SK-N-MC (cell line): ENCODE data around the gene SLC15A3.
"Not testable (repeated sequence)": the region's sequence is repeated elsewhere in the genome, so short reads cannot be mapped to it uniquely, and the experiment has no call there.

ENCODE experiments used
- DNase-seq: peaks from one replicate; pipeline ENCODE4 v3.0.0-alpha.2; 2011; ENCODE audit warnings: low read depth, low spot score
- H3K27ac ChIP-seq: fragments of 200-600 bp; sonication (generic); 2 replicates; pipeline ENCODE4 v1.5.1; 2016; ENCODE audit warnings: mixed run types
- H3K36me3 ChIP-seq: fragments of 200-600 bp; sonication (generic); 2 replicates; pipeline ENCODE4 v1.6.1; 2017; ENCODE audit warnings: antibody characterized with exemption, low read length, mixed read lengths; ENCODE audit not compliant: insufficient read depth
- H3K4me3 ChIP-seq: fragments of 200-600 bp; sonication (generic); 2 replicates; pipeline ENCODE4 v1.5.1; 2016
- H3K9ac ChIP-seq: fragments of 200-600 bp; sonication (generic); 2 replicates; pipeline ENCODE4 v1.8.0; 2017; ENCODE audit warnings: mixed run types, mixed read lengths; ENCODE audit not compliant: insufficient read length
- H3K9me3 ChIP-seq: fragments of 200-600 bp; sonication (generic); 2 replicates; pipeline ENCODE4 v1.6.1; 2017; ENCODE audit warnings: low read depth, mild to moderate bottlenecking, antibody characterized with exemption, low read length, moderate library complexity, mixed read lengths
- EZH2 ChIP-seq: fragments of 200-600 bp; sonication (generic); IDR thresholded peaks from one replicate; pipeline ENCODE4 v1.6.1; 2017; ENCODE audit warnings: antibody characterized with exemption
- FOXP2 ChIP-seq: optimal IDR thresholded peaks from 2 replicates; pipeline ENCODE3; 2011; ENCODE audit warnings: mild to moderate bottlenecking, moderate library complexity; ENCODE audit not compliant: insufficient read depth; ENCODE audit errors: extremely low read length, control extremely low read depth
- POLR2AphosphoS5 ChIP-seq: IDR thresholded peaks from 2 replicates; pipeline ENCODE4 v1.6.1; 2012; ENCODE audit warnings: mild to moderate bottlenecking, low read depth, low read length, borderline replicate concordance

The SLC15A3 gene

GRCh38 chr11:60981515-60981914, 29.5 kb upstream of the SLC15A3 start:
- TF ChIP-seq POLR2AphosphoS5 (no peak), FOXP2 (no peak), EZH2 (no peak)
- Histone ChIP-seq H3K4me3 (no peak overlapping the region), H3K9me3 (no peaks in the 10 kb centered on the region), H3K9ac (no peak overlapping the region), H3K27ac (no peak overlapping the region), H3K36me3 (no peaks in the 10 kb centered on the region)
- DNase-seq: no peak

GRCh38 chr11:60978546-60979380, 26.8 kb upstream of the SLC15A3 start:
- Histone ChIP-seq H3K9ac (no peak overlapping the region), H3K9me3 (no peaks in the 10 kb centered on the region), H3K4me3 (no peak overlapping the region), H3K36me3 (no peaks in the 10 kb centered on the region), H3K27ac (no peak overlapping the region)
- TF ChIP-seq POLR2AphosphoS5: no peak
- no peak for TF ChIP-seq FOXP2
- TF ChIP-seq EZH2: no peak
- DNase-seq: no peak

GRCh38 chr11:60977836-60978235, 25.9 kb upstream of the SLC15A3 start:
- Histone ChIP-seq H3K9ac (no peak overlapping the region), H3K27ac (no peak overlapping the region)

GRCh38 chr11:60977224-60977623, 25.2 kb upstream of the SLC15A3 start:
- DNase-seq: no peak
- Histone ChIP-seq H3K9ac (no peak overlapping the region), H3K9me3 (no peaks in the 10 kb centered on the region), H3K36me3 (no peaks in the 10 kb centered on the region), H3K27ac (no peak overlapping the region), H3K4me3 (no peak overlapping the region)
- TF ChIP-seq POLR2AphosphoS5: no peak
- no peak for TF ChIP-seq FOXP2
- TF ChIP-seq EZH2: no peak

More at GRCh38 chr11:60977836-60978235, 25.9 kb upstream of the SLC15A3 start:
- no peak for TF ChIP-seq EZH2
- no peak for TF ChIP-seq POLR2AphosphoS5
- no peak for TF ChIP-seq FOXP2
- Histone ChIP-seq H3K36me3 (no peaks in the 10 kb centered on the region), H3K9me3 (no peaks in the 10 kb centered on the region), H3K4me3 (no peak overlapping the region)
- DNase-seq: no peak

GRCh38 chr11:60974726-60975125, 22.8 kb upstream of the SLC15A3 start:
- Histone ChIP-seq H3K4me3 (no peak overlapping the region), H3K27ac (no peak overlapping the region), H3K9ac (no peak overlapping the region), H3K36me3 (no peaks in the 10 kb centered on the region), H3K9me3 (no peaks in the 10 kb centered on the region)
- TF ChIP-seq FOXP2 (no peak), POLR2AphosphoS5 (no peak), EZH2 (no peak)
- no peak for DNase-seq

- not testable (repeated sequence) for DNase-seq, H3K27ac ChIP-seq, H3K36me3 ChIP-seq, H3K9ac ChIP-seq, H3K4me3 ChIP-seq, H3K9me3 ChIP-seq
Observed at GRCh38 chr11:60974316-60974715, 22.3 kb upstream of the SLC15A3 start.

- TF ChIP-seq FOXP2: no peak
- TF ChIP-seq POLR2AphosphoS5: no peak
- no peak for TF ChIP-seq EZH2
- Histone ChIP-seq H3K9ac (no peak overlapping the region), H3K4me3 (no peak overlapping the region)
Observed at GRCh38 chr11:60973699-60974098, 21.7 kb upstream of the SLC15A3 start.

GRCh38 chr11:60972182-60973030, 20.4 kb upstream of the SLC15A3 start:
- no peak for TF ChIP-seq FOXP2
- TF ChIP-seq POLR2AphosphoS5: no peak
- TF ChIP-seq EZH2: no peak
- H3K4me3 ChIP-seq: no peak overlapping the region
- H3K9ac ChIP-seq: no peak overlapping the region
- no peak for DNase-seq
- no peaks in the 10 kb centered on the region for H3K9me3 ChIP-seq
- no peak overlapping the region for H3K27ac ChIP-seq
- no peaks in the 10 kb centered on the region for H3K36me3 ChIP-seq

More at GRCh38 chr11:60973699-60974098, 21.7 kb upstream of the SLC15A3 start:
- H3K36me3 ChIP-seq: no peaks in the 10 kb centered on the region
- no peak overlapping the region for H3K27ac ChIP-seq
- no peaks in the 10 kb centered on the region for H3K9me3 ChIP-seq
- no peak for DNase-seq
